Amniotic stem cell (primary cell): ENCODE measurements around the gene BANP.
"Not testable (repeated sequence)": the region's sequence is repeated elsewhere in the genome, so short reads cannot be mapped to it uniquely, and the experiment has no call there.

Experiments
- DNase-seq: peaks from one replicate; lab custom pipeline; 2025; lab: John Stamatoyannopoulos, UW

Gene BANP

DNA sequence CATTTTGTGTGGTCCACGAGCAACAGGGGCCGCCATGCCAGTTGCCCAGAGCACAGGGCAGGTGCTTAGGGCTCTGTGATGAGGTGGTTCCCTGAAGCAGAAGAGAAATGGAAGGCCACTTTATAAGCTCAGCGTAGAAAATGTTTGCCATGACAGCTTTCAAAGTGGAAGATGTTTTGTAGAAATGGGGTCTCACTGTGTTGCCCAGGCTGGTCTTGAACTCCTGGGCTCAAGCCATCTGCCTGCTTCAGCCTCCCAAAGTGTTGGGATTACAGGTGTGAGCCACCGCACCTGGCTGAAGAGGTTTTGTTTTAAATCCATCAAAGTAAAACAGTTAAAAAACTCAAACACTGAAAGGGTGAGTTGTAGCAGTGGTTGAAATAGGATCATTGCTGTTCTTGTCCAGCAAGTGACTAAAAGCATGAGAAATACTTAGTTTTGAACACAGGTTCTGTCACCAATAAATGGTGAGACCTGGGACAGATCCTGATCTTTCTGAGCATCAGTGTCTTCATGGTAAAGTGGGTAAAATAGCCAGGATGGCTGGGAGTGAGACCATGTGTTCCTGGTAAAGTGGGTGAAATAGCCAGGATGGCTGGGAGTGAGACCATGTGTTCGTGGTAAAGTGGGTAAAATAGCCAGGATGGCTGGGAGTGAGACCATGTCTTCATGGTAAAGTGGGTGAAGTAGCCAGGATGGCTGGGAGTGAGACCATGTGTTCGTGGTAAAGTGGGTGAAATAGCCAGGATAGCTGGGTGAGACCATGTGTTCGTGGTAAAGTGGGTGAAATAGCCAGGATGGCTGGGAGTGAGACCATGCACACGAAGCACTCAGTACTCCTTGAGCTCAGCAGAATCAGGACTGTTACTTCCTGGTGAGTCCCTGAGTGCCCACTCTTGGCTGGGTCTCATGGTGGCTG is 46.0 kb downstream of the BANP start:
- DNase-seq: no peak

DNA sequence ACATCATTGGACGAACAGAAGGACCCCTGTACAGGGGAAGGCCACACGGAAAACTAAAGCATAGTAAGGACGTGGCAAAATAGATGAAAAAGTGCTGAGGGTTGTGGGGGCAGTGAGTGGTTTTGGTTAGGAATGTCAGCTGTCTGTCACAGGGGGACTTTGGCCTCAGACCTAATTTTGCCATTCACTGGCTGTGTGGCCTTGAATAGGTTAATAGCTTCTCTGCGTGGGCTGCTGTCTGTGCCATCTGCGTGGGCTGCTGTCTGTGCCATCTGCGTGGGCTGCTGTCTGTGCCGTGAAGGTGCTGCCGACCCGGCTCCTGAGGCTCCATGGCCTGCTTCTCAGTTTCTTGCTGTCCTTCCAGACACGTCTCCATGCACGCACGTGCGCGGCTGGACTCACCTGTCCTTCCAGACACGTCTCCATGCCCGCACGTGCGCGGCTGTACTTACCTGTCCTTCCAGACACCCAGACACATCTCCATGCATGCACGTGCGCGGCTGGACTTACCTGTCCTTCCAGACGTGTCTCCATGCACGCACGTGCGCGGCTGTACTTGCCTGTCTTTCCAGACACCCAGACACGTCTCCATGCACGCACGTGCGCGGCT is 47.1 kb downstream of the BANP start:
- DNase-seq: not testable (repeated sequence)

DNA sequence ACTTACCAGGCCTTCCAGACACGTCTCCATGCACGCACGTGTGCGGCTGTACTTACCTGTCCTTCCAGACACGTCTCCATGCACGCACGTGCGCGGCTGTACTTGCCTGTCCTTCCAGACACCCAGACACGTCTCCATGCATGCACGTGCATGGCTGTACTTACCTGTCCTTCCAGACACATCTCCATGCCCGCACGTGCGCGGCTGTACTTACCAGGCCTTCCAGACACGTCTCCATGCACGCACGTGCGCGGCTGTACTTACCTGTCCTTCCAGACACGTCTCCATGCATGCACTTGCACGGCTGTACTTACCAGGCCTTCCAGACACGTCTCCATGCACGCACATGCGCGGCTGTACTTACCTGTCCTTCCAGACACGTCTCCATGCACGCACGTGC is 47.8 kb downstream of the BANP start:
- DNase-seq: not testable (repeated sequence)

DNA sequence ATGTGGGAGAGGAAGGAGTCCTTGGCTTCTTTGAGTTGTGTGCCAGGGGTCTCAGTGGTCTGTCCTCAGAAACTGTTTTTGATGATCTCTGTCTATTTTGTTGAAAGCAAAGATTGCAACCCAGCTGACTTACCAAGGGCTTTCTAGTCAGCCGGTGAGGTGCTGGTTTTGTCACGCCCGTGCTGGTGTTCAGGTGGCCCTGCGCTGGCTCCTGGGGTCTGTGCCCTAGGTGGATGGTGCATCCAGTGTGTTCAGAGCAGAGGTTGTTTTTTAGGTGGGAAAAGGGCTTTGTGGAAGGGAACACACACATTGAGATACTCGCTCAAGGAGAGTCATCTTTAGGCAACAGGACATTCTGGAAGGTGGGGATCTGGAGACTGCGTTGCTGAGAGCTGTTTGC is 51.0 kb downstream of the BANP start:
- no peak for DNase-seq

DNA sequence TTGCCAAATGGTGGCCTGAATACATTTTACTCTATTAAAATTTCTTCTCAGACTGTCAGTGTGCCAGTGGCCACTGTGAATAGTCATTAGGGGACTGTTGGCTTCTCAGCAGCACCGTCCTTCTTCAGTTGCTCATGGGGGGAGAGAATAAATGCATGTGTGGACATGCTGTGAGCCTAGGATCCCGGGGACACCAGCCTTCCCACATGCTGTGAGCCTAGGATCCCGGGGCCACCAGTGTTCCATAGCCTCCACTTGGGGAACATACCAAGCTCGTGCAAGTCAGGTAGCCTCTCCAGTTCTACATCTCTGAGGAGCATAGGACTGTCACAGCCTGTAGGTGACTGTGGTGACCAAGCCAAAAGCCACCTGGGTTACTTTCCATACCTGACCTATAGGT is 51.5 kb downstream of the BANP start:
- no peak for DNase-seq

DNA sequence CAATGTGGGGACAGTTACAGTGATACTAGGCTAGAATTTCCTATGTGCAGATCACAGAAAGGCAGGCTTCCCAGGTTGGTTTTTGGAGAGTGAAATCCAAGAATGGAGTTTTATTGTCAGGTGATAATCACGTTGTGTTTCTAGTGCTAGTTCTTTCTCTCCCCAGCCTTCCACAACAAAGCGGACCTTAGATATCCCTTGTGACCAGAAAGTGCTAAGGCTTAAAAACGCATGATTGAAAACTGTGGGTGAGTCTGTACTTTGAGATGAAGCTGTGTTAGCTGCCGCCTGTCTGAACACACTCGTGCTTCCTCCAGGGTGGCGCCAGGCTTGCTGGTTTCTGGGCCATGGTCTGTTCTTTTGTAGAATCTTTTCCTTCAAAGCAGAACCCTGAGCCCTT is 52.1 kb downstream of the BANP start:
- DNase-seq: no peak

DNA sequence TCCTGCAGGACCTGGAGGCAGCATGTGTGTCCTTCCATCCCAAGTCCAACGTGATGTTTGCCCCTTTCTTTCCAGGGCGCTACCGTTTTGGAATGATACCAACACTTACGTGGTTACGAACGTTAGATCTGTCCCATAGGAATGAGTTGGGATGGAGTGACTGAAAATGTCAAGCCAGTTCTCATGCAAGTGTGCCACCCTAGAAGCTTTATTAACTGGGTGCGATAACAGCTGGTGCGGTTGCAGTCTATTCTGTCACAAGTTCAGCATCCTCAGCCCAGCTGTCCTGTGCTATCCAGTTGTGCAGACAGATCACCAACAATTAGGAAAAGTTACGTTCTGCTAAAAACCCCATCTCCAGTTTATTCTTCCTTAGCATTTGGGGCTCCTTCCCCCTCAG is 52.5 kb downstream of the BANP start:
- DNase-seq: no peak

DNA sequence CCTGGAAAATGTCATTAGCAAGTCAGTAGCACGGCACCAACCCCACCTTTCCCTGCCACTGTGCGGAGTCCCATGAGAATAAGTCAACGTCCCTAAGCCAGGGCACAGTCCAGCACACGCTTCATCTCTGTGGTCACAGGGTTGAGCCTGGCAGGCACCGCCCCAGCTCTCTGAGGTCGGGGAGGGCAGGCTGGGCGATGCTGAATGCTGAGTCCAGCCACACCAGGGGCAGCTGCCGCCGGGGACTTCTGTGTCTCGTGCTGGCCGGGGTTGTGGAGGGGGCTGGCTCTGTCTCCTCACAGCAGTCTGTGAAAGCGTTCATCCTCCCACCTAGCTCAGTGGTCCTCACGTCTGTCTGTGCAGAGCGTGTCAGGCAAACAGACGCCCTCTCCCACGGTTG is 53.2 kb downstream of the BANP start:
- DNase-seq: no peak

DNA sequence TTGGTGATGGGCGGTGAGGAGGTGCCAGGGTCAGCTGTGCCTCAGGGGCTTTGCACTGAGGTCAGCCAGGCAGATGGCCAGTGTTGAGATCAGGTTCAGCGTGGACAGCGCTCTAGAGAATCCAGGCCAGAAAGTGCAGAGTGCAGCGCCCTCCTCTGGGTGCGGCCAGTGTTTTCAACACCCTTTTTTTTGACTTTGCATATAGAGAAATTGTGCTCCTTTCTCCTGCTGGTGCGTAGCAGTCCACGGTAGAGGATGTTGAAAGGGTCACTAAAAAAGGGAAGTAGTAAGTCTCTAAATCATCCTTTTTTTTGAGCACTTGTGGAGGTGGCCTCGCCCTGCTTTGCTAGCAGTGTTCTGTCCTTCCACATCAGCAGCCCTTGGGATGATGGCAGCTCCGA is 53.9 kb downstream of the BANP start:
- DNase-seq: no peak

DNA sequence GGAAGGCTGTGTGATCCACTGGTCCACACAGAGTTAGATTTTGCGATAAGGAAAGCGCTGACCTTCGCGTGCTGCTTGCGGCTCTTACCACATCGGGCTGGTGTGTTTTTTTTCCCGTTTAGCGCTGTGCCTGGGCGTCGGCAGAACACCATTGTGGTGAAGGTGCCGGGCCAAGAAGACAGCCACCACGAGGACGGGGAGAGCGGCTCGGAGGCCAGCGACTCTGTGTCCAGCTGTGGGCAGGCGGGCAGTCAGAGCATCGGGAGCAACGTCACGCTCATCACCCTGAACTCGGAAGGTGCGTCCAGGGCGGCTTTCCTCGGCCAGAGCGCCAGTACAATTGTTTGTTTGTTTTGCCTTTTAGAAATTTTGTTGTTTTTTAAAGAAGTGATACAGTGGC is 54.7 kb downstream of the BANP start:
- no peak for DNase-seq

DNA sequence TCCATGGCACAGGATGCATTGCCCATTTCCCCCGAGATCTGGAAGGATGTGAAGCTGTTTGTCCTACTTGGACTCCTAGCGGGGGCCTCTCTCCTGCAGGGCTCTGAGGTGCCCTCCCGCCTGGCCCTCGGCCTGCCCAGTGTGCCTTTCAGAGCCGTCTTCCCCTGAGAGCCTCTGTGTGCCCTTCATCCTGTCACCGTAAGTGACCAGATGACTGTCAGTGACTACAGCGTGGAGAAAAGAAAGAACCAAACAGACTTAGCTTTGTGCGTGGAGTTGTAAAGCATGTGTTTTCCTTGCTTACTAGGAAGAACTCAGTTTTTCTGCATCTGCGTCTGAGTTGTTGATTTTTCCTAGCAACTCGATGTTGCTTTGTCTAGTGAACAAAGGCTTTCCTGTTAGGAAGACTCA is 56.1 kb downstream of the BANP start:
- no peak for DNase-seq

DNA sequence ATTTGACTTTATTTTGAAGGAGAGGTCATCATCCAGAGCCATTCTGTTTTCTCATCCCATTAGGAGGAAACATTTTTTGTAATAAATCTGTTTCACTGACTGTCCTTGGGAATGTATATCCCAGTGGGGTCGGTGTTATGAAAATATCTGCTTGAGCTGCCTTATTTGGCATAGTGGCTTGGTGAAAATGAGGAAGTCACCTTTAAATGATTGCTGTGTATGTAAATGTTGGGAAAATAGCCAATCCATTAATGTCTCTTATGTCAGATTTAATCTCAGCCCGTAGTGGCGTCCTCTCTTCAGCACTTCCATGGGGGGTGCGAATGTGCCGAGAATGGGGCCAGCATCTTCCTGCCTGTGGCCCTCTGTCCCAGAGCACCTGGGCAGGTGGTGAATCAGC is 57.6 kb downstream of the BANP start:
- no peak for DNase-seq

DNA sequence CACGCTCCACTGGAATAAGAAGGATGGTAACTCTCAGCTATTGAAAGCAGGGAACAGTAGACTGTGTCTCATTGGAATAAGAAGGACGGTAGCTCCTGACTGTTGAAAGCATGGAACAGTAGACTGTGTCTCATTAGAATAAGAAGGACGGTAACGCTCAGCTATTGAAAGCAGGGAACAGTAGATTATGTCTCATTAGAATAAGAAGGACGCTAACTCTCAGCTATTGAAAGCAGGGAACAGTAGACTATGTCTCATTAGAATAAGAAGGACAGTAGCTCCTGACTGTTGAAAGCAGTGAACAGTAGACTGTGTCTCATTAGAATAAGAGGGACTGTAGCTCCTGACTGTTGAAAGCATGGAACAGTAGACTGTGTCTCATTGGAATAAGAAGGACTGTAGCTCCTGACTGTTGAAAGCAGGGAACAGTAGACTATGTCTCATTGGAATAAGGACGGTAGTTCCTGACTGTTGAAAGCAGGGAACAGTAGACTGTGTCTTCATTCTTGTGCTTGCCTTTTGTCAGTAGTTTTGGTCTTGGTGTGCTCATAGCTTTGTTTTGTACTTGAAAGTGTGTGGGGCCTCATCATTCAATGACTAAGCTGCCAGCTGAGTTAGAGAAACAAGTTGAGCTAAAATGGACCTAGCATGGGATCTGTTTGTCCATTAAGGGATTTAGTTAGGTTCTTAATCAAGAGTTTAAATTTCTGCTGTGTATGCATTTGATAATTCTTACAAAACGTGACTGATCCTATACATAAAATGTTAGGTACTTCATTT is 58.5 kb downstream of the BANP start:
- DNase-seq: no peak

DNA sequence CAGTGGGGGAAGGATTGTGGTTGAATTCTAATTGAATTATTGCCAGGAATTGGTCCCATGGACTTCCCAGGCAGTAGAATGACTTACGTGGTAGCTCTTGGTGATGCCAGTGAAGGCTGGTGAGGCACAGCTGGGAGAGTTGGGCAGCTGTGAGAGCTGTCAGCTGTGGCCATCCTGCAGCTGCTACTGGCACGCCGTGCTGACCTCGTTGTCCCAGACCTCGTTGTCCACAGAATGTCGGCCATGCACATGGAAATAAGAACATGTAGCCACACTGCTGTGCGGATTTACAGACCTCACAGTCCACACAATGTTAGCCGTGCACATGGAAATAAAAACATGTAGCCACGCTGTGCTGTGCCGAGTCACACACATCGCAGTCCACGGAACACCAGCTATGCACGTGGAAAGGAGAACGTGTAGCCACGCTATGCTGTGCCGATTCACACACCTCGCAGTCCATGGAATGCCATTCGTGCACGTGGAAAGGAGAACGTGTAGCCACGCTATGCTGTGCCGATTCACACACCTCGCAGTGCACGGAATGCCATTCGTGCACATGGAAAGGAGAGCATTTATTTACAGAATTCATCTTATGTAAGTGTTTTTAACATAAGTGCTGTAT is 59.2 kb downstream of the BANP start:
- no peak for DNase-seq

DNA sequence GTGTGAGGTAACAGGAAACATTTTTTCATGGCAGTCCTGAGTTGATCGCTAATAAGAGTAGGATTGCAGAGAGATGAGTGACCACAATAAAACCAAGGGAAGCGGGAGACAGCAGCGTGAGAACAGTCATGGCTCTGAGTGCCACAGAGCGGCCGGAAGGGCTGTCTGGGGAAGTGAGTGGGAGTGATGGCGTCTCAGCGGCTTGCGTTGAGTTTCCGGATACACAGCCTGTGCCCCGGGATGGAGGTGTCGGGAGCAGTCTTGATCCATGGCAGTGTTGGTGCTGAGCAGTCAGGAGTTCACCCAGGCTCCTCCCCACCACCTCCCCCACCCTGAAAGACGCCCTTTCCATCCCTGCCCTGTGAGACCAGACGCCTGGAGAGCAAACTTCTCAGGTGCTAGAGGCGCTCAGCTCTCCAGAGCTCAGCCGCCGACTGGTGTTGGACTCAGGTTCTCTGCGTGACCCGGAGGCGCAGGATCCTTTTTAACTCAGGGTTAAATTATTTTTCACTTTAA is 59.8 kb downstream of the BANP start:
- DNase-seq: no peak

DNA sequence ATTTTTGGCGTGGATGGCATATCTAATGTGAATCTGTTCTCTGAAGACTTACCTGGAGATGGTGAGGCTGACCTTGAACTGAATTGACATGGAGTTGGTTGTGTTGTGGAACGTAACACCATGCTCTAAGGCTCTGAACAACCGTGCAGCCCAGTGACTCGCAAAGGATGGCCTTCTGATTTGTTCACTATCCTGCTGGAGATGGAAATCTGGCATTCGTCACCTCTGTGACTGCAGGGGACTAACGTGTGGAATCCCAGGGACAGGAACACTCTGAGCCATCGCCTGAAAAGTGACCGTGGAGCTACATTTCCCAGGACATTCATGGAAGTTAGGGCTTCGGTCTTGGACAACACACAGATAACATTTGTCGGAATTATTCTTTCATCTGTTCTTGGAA is 61.1 kb downstream of the BANP start:
- DNase-seq: no peak

DNA sequence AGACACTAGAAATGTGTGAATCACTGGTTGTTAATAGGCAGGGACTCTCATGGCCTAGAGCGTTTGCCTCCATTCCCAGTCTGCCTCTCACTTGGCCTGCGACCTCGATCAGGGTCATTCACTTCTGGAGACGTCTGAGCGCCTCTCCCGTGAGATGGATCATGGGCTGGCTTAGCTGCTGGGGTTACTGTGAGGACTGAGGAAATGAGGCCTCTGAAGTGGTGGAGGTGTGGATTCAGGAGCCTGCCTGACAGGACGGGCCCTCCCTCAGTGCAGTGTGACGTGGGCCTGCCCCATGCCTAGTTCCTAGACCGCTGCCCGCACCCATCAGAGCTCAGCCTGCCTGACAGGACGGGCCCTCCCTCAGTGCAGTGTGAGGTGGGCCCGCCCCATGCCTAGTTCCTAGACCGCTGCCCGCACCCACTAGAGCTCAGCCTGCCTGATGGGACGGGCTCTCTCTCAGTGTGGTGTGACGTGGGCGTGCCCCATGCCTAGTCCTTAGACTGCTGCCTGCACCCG is 61.9 kb downstream of the BANP start:
- DNase-seq: no peak

DNA sequence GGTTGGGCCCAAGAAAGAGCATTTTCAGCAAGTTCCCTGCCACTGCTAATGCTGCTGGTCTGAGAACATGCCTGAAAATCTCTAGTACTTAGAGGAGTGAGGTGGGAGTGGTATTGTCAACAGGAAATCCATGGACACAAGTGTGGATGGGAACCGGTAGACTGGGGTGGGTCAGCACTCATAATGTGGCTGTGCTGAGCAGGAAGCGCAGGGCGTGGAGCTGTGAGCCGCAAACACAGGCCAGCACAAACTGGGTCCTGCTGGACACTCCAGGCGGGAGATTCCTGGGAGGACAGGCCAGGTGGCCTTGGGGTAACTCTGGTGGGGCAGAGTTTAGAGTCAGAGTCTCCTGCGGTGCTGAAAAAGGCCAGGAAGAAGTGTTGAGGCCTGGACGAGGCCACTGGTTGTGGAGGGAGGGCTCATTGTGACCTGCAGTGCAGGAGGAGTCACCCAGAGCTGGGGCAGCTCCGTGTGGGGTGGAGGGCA is 62.6 kb downstream of the BANP start:
- no peak for DNase-seq

DNA sequence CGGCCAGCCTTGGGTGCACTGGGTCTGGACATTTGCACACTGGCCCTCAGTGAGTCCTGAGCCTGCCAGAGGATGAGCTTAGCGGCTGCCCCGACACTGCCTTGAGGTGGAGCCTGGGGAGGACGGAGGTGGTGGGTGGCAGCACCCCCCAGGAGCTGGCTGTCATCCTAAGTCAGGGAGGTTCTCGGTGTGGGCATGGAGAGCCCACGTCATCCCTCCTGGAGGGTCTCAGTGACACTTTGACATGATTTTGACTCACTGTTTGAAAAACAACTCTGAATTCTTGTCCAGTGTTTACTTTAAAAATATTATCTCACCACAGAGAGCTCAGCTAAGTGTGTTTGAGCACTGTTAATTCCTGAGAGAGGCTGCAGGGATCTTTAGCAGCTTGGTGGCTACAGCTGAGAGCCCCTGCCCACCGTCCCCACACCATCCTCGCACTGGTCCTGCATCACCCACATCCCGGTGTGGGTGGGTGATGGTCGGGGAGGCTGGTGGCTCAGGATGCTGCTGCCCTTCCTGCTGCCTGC is 63.1 kb downstream of the BANP start:
- DNase-seq: no peak

DNA sequence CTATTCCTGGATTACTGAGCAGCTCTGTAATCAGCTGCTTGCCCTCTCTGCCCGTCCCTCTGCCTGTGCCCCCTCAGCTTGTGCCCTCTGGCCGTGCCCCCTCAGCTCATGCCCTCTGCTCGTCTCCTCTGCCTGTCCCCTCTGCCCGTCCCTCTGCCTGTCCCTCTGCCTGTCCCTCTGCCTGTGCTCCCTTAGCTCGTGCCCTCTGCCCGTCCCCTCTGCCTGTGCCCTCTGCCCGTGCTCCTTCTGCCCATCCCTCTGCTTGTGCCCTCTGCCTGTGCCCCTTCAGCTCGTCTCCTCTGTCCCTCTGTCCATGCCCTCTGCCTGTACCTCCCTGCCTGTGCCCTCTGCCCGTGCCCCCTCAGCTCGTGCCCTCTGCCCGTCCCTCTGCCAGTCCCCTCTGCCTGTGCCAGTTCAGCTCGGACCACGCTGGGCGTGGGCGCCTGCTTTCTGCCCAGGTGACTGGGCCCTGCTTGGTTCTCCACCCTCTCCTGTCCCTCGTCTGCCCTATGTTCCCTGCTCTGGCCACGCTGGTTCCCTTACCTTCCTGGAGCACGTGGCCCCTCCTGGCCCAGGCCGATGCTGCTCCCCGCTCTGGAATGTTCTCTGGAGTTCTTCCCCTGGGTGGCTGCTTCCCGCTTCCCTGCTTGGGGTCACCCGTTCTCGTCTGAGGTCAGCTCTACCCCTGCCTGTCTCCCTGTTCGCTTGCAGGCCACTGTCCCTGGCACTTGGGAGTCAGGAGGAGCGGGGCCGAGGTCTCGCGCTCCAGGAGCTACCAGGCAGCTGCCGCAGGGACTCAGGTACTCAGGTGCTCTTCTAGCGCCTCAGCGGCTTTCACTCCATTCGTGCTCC is 63.9 kb downstream of the BANP start:
- DNase-seq: no peak

DNA sequence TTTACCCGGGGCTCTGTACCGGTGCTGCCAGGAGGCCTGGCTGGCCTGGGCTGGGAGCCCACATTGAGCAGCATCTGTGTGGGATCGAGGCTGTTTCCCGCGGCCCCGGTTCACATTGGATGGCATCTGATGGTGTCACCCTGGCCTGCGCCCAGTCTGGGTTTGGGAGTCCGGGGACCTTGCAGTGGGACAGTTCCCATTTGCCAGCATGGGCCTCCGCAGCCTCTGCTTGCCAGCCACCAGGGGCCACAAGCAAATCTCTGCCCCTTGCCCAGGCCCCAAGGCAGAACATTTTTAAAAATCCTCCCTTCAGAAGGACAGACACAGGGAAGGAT is 64.5 kb downstream of the BANP start:
- no peak for DNase-seq
